DND-41 (cell line): ENCODE results near the gene AK8.

Experiments
- EZH2 ChIP-seq: IDR thresholded peaks from 3 replicates; pipeline ENCODE4 v1.6.1; 2012; ENCODE audit warnings: borderline replicate concordance, low read depth, mild to moderate bottlenecking, moderate library complexity, low read length, inconsistent platforms; ENCODE audit not compliant: severe bottlenecking
- TF ChIP-seq, protein P1 (sequence below): IDR thresholded peaks from 2 replicates; pipeline ENCODE4 v1.5.1; 2012; ENCODE audit warnings: borderline replicate concordance, low read length, moderate library complexity, mild to moderate bottlenecking; ENCODE audit not compliant: poor library complexity, severe bottlenecking; ENCODE audit errors: extremely low read depth

DNA sequence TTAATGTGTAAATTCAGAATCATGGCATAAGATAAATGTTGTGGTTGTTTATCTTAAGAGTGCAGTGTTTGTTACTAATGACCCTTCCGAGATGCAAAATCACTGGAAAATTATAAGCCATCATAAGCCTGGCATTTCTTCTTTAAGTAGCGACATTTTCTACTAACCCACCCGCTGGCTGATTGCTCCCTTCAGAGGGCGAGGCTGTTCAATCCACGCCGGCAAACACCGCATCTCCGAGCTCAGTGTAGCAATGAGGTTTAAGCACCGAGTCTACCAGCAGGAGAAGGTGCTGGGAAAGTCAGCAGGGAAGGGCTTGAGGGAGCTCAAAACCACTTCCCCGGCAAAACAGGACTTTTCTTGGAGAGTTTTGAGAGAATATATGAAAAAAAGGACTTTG, 52.7 kb downstream of the AK8 start:
- TF ChIP-seq, protein P1, sequence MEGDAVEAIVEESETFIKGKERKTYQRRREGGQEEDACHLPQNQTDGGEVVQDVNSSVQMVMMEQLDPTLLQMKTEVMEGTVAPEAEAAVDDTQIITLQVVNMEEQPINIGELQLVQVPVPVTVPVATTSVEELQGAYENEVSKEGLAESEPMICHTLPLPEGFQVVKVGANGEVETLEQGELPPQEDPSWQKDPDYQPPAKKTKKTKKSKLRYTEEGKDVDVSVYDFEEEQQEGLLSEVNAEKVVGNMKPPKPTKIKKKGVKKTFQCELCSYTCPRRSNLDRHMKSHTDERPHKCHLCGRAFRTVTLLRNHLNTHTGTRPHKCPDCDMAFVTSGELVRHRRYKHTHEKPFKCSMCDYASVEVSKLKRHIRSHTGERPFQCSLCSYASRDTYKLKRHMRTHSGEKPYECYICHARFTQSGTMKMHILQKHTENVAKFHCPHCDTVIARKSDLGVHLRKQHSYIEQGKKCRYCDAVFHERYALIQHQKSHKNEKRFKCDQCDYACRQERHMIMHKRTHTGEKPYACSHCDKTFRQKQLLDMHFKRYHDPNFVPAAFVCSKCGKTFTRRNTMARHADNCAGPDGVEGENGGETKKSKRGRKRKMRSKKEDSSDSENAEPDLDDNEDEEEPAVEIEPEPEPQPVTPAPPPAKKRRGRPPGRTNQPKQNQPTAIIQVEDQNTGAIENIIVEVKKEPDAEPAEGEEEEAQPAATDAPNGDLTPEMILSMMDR, result no peak
- TF ChIP-seq EZH2, result no peak
